ENCODE data around the gene ESPL1. TPM values are rescaled to one million over a fixed set of nuclear protein-coding genes. Genes with fewer than 3 reads are reported as not detected.

ESPL1 gene
- total RNA-seq, 1 experiment from 2014 or later: 61.4 TPM

DNA sequence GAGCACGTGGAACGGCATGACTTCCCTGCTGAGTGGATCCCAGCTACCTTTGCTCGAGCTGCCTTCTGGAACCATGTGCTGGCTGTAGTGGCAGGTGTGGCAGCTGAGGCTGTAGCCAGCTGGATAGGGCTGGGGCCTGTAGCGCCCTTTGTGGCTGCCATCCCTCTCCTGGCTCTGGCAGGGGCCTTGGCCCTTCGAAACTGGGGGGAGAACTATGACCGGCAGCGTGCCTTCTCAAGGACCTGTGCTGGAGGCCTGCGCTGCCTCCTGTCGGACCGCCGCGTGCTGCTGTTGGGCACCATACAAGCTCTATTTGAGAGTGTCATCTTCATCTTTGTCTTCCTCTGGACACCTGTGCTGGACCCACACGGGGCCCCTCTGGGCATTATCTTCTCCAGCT, 14.8 kb upstream of the ESPL1 start (continued):
- TF ChIP-seq, protein P1, sequence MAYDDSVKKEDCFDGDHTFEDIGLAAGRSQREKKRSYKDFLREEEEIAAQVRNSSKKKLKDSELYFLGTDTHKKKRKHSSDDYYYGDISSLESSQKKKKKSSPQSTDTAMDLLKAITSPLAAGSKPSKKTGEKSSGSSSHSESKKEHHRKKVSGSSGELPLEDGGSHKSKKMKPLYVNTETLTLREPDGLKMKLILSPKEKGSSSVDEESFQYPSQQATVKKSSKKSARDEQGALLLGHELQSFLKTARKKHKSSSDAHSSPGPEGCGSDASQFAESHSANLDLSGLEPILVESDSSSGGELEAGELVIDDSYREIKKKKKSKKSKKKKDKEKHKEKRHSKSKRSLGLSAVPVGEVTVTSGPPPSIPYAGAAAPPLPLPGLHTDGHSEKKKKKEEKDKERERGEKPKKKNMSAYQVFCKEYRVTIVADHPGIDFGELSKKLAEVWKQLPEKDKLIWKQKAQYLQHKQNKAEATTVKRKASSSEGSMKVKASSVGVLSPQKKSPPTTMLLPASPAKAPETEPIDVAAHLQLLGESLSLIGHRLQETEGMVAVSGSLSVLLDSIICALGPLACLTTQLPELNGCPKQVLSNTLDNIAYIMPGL (CRISPR knock-in tag; IDR thresholded peaks at IDR 0.05): no peak
- TF ChIP-seq, protein P2, sequence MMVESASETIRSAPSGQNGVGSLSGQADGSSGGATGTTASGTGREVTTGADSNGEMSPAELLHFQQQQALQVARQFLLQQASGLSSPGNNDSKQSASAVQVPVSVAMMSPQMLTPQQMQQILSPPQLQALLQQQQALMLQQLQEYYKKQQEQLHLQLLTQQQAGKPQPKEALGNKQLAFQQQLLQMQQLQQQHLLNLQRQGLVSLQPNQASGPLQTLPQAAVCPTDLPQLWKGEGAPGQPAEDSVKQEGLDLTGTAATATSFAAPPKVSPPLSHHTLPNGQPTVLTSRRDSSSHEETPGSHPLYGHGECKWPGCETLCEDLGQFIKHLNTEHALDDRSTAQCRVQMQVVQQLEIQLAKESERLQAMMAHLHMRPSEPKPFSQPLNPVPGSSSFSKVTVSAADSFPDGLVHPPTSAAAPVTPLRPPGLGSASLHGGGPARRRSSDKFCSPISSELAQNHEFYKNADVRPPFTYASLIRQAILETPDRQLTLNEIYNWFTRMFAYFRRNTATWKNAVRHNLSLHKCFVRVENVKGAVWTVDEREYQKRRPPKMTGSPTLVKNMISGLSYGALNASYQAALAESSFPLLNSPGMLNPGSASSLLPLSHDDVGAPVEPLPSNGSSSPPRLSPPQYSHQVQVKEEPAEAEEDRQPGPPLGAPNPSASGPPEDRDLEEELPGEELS (CRISPR knock-in tag; IDR thresholded peaks at IDR 0.05): no peak
- TF ChIP-seq NFYB (CRISPR knock-in tag; conservative IDR thresholded peaks at IDR 0.05; ENCODE audit: low read depth) (no peak), ZNF317 (CRISPR knock-in tag; IDR thresholded peaks at IDR 0.05; ENCODE audit: borderline replicate concordance, low read depth) (no peak), OVOL2 (CRISPR knock-in tag; IDR thresholded peaks at IDR 0.05; ENCODE audit: borderline replicate concordance) (no peak), ZNF263 (CRISPR knock-in tag; IDR thresholded peaks at IDR 0.05; ENCODE audit: low read depth) (no peak), ZNF423 (CRISPR knock-in tag; IDR thresholded peaks at IDR 0.05) (no peak), NR2C2 (CRISPR knock-in tag; IDR thresholded peaks at IDR 0.05) (no peak), NR3C1 (CRISPR knock-in tag; conservative IDR thresholded peaks at IDR 0.05; ENCODE audit: low read depth) (no peak)

GRCh38 chr12:53254816-53255545, 13.1 kb upstream of the ESPL1 start:
- ATAC-seq: no peak
- Mint-ChIP-seq H3K36me3 (peaks cover 4% of the 10 kb centered on the region; the same call in 1 of the 2 replicates), H3K4me3 (no peak overlapping the region), H3K27ac (no peak overlapping the region), H3K9me3 (no peaks in the 10 kb centered on the region), H3K27me3 (ENCODE audit: low read depth) (no peaks in the 10 kb centered on the region), H3K4me1 (peaks cover 20% of the 10 kb centered on the region)
- ChIA-PET CTCF (interaction anchor here (12.6 kb wide), 1 partner anchor 41 kb away, joined by 188 read pairs; no protein-coding TSS in a partner anchor), POLR2A (no interaction called here)
- TF ChIP-seq GRHL2 (CRISPR knock-in tag; IDR thresholded peaks at IDR 0.05; ENCODE audit: insufficient replicate concordance, severe bottlenecking) (no peak), GABPB1 (CRISPR knock-in tag; IDR thresholded peaks at IDR 0.05) (no peak), CREM (CRISPR knock-in tag; IDR thresholded peaks at IDR 0.05) (no peak), FOXJ3 (CRISPR knock-in tag; IDR thresholded peaks at IDR 0.05; ENCODE audit: borderline replicate concordance) (no peak), ZNF219 (CRISPR knock-in tag; IDR thresholded peaks at IDR 0.05; ENCODE audit: borderline replicate concordance) (no peak)
- TF ChIP-seq, protein P3, sequence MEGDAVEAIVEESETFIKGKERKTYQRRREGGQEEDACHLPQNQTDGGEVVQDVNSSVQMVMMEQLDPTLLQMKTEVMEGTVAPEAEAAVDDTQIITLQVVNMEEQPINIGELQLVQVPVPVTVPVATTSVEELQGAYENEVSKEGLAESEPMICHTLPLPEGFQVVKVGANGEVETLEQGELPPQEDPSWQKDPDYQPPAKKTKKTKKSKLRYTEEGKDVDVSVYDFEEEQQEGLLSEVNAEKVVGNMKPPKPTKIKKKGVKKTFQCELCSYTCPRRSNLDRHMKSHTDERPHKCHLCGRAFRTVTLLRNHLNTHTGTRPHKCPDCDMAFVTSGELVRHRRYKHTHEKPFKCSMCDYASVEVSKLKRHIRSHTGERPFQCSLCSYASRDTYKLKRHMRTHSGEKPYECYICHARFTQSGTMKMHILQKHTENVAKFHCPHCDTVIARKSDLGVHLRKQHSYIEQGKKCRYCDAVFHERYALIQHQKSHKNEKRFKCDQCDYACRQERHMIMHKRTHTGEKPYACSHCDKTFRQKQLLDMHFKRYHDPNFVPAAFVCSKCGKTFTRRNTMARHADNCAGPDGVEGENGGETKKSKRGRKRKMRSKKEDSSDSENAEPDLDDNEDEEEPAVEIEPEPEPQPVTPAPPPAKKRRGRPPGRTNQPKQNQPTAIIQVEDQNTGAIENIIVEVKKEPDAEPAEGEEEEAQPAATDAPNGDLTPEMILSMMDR (IDR thresholded peaks at IDR 0.05): no peak
- TF ChIP-seq, protein P4, sequence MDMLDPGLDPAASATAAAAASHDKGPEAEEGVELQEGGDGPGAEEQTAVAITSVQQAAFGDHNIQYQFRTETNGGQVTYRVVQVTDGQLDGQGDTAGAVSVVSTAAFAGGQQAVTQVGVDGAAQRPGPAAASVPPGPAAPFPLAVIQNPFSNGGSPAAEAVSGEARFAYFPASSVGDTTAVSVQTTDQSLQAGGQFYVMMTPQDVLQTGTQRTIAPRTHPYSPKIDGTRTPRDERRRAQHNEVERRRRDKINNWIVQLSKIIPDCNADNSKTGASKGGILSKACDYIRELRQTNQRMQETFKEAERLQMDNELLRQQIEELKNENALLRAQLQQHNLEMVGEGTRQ (CRISPR knock-in tag; IDR thresholded peaks at IDR 0.05): no peak
- no peak for DNase-seq (ENCODE audit: low spot score)

DNA sequence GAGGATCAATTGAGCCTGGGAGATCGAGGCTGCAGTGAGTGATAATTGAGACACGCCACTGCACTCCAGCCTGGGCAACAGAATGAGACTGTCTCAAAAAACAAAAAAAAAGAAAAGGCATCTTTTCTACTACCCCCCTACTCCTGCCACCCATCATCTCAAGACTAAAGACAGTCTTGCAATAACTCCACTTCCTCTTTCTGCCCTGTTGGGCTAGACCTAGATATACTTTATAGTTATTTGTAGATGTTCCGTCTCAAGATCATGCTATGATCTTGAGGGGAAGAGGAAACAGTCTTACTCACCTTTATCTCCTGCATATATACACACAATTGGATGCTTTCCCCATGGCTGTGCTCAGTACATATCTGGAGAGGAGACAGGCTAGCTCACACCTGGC, 12.1 kb upstream of the ESPL1 start:
- H3K9me3 Mint-ChIP-seq: no peaks in the 10 kb centered on the region

More for the DNA sequence above, 12.1 kb upstream of the ESPL1 start:
- ATAC-seq (no peak), DNase-seq (ENCODE audit: low spot score) (no peak)
- CTCF ChIA-PET: interaction anchor here (1.6 to 12.6 kb wide), 3 partner anchors 12 to 58 kb away, joined by 6 to 188 read pairs (median 15); partner anchors contain the start of gene ESPL1
- Mint-ChIP-seq H3K4me3 (no peak overlapping the region), H3K27ac (no peak overlapping the region), H3K27me3 (ENCODE audit: low read depth) (no peaks in the 10 kb centered on the region), H3K4me1 (peaks cover 16% of the 10 kb centered on the region), H3K36me3 (peaks cover 4% of the 10 kb centered on the region; the same call in 1 of the 2 replicates)
- POLR2A ChIA-PET: no interaction called here
- TF ChIP-seq NFATC4 (CRISPR knock-in tag; IDR thresholded peaks at IDR 0.05) (no peak), STAT6 (CRISPR knock-in tag; conservative IDR thresholded peaks at IDR 0.05; ENCODE audit: low read depth) (no peak), RELA (CRISPR knock-in tag; IDR thresholded peaks at IDR 0.05; ENCODE audit: borderline replicate concordance) (no peak), RORB (CRISPR knock-in tag; IDR thresholded peaks at IDR 0.05) (no peak)

All from WTC11 (cell line).